Activated naive CD8-positive, alpha-beta T cell treated with anti-CD3 and anti-CD28 coated beads for 36 hours (primary cell): ENCODE data around the gene SELENOI. TPM values are rescaled to one million over a fixed set of nuclear protein-coding genes. Genes with fewer than 3 reads are reported as not detected.
"Not testable (repeated sequence)": the region's sequence is repeated elsewhere in the genome, so short reads cannot be mapped to it uniquely, and the experiment has no call there.

Experiments
- DNase-seq: peaks from one replicate; pipeline ENCODE4 v3.0.0; 2021
- H3K27ac Mint-ChIP-seq: one replicate; pipeline ENCODE4 v1.8.0; 2022; ENCODE audit warnings: mild to moderate bottlenecking, moderate library complexity, mixed read lengths
- H3K27me3 Mint-ChIP-seq: one replicate; pipeline ENCODE4 v1.8.0; 2022; ENCODE audit warnings: mild to moderate bottlenecking, mixed read lengths
- H3K36me3 Mint-ChIP-seq: one replicate; pipeline ENCODE4 v1.8.0; 2021; ENCODE audit warnings: mild to moderate bottlenecking, mixed read lengths
- H3K4me1 Mint-ChIP-seq: one replicate; pipeline ENCODE4 v1.8.0; 2021; ENCODE audit warnings: mixed read lengths
- H3K4me3 Mint-ChIP-seq: one replicate; pipeline ENCODE4 v1.8.0; 2022; ENCODE audit warnings: mild to moderate bottlenecking, moderate library complexity, mixed read lengths
- H3K9me3 Mint-ChIP-seq: one replicate; pipeline ENCODE4 v1.8.0; 2022; ENCODE audit warnings: mixed read lengths
- total RNA-seq, 2 experiments: library from RNA; stranded (reverse); gene quantifications; one replicate each; pipeline ENCODE4 v1.2.3, GENCODE V29; 2021

Gene SELENOI
- total RNA-seq, 2 experiments from 2014 or later: 59.0 to 60.6 TPM

DNA sequence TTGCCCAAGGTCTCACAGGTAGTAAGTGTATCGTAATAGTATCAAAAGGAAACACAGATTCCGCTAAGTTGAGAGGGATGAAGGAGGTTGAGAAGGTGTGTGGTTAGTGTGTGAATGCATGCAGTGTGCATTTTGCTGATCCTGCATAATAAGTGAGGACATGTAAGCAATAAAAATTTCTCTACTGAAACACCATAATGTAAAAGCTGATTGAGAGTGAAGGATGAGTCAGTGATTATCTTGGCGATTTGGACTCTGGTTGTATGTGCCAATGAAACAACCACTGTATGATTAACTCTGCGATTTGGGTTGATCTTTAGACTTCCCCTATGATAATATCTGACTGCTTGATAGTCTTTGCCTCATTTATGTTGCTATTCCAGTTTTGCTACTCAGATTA, 17.4 kb downstream of the SELENOI start:
- no peak for DNase-seq
- no peak overlapping the region for H3K27ac Mint-ChIP-seq
- H3K27me3 Mint-ChIP-seq: no peaks in the 10 kb centered on the region
- H3K4me1 Mint-ChIP-seq: peaks cover 26% of the 10 kb centered on the region
- H3K9me3 Mint-ChIP-seq: no peaks in the 10 kb centered on the region
- no peak overlapping the region for H3K4me3 Mint-ChIP-seq
- peaks cover 23% of the 10 kb centered on the region for H3K36me3 Mint-ChIP-seq

GRCh38 chr2:26363958-26364357, 18.0 kb downstream of the SELENOI start:
- H3K4me1 Mint-ChIP-seq: peaks cover 24% of the 10 kb centered on the region
- DNase-seq: no peak
- H3K4me3 Mint-ChIP-seq: no peak overlapping the region
- no peaks in the 10 kb centered on the region for H3K27me3 Mint-ChIP-seq
- peaks cover 28% of the 10 kb centered on the region for H3K36me3 Mint-ChIP-seq
- H3K27ac Mint-ChIP-seq: no peak overlapping the region
- H3K9me3 Mint-ChIP-seq: no peaks in the 10 kb centered on the region

DNA sequence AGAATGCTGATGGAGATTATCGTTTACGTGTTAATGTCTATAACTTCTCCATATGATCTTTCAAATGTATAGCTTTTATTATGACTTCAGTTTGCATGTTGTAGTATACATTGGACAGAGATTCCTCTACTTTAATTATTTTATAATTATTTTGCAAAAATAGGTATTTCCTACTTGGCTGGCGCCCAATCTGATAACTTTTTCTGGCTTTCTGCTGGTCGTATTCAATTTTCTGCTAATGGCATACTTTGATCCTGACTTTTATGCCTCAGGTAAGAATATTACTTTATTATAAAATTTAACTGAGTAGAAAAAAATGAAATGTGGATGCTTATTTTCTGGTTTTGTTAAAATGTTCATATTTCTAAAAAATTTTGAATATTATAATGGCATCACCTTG, 18.7 kb downstream of the SELENOI start:
- H3K4me3 Mint-ChIP-seq: no peak overlapping the region
- peaks cover 19% of the 10 kb centered on the region for H3K4me1 Mint-ChIP-seq
- peaks cover 32% of the 10 kb centered on the region for H3K36me3 Mint-ChIP-seq
- DNase-seq: no peak
- H3K27me3 Mint-ChIP-seq: no peaks in the 10 kb centered on the region
- no peaks in the 10 kb centered on the region for H3K9me3 Mint-ChIP-seq
- H3K27ac Mint-ChIP-seq: no peak overlapping the region

GRCh38 chr2:26366957-26367356, 21.0 kb downstream of the SELENOI start:
- no peak overlapping the region for H3K4me3 Mint-ChIP-seq
- no peak overlapping the region for H3K27ac Mint-ChIP-seq
- no peaks in the 10 kb centered on the region for H3K9me3 Mint-ChIP-seq
- H3K4me1 Mint-ChIP-seq: peaks cover 16% of the 10 kb centered on the region
- DNase-seq: no peak
- peaks cover 33% of the 10 kb centered on the region for H3K36me3 Mint-ChIP-seq
- no peaks in the 10 kb centered on the region for H3K27me3 Mint-ChIP-seq

GRCh38 chr2:26369664-26370063, 23.7 kb downstream of the SELENOI start:
- not testable (repeated sequence) for H3K27me3 Mint-ChIP-seq, H3K4me3 Mint-ChIP-seq, H3K9me3 Mint-ChIP-seq, H3K4me1 Mint-ChIP-seq, H3K27ac Mint-ChIP-seq, DNase-seq
- H3K36me3 Mint-ChIP-seq: peaks cover 40% of the 10 kb centered on the region

GRCh38 chr2:26370909-26371308, 25.0 kb downstream of the SELENOI start:
- H3K4me3 Mint-ChIP-seq, H3K9me3 Mint-ChIP-seq, H3K27ac Mint-ChIP-seq, H3K4me1 Mint-ChIP-seq, DNase-seq, H3K27me3 Mint-ChIP-seq: not testable (repeated sequence)
- H3K36me3 Mint-ChIP-seq: peaks cover 44% of the 10 kb centered on the region

DNA sequence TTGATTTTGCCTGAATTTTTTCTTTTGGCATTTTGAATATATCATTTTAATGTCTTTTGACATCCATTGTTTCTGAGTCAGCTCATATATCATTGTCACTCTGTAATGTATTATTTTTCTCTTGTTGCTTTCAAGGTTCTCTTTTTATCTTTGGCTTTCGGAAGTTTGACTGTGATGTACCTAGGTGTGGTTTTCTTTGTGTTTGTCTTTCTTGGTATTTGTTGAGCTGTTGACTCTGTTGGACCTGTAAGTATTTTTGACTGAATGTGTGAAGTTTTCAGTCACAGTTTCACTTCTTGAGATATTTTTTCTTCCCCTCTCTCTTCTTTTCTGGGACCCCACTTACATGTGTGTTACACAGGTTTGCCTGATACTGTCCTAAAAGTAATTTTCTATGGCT, 30.9 kb downstream of the SELENOI start:
- H3K27ac Mint-ChIP-seq: peak overlapping the region; percentile 15
- H3K4me1 Mint-ChIP-seq: peaks cover 10% of the 10 kb centered on the region
- H3K36me3 Mint-ChIP-seq: peaks cover 40% of the 10 kb centered on the region
- DNase-seq: no peak
- H3K27me3 Mint-ChIP-seq: no peaks in the 10 kb centered on the region
- no peak overlapping the region for H3K4me3 Mint-ChIP-seq
- no peaks in the 10 kb centered on the region for H3K9me3 Mint-ChIP-seq

DNA sequence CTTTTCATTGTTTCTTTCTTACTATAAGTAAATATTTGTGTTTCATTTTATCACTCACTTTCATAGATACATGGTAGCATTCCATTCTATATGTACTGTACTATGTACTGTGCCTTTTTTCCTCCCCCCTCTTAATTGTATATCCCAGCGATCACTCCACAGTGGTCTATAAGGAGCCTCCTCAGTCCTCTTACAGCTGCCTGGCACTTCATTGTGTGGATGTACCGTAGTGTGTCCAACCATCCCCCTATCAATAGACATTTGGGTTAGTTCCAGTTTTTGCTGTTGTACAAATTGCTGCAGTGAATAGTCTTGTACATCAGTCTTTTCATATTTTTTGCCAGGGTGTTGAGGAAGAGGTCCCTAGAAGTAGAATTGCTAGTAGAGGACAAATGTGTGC, 34.3 kb downstream of the SELENOI start:
- Mint-ChIP-seq H3K27ac (no peak overlapping the region), H3K4me1 (peaks cover 7% of the 10 kb centered on the region)

DNA sequence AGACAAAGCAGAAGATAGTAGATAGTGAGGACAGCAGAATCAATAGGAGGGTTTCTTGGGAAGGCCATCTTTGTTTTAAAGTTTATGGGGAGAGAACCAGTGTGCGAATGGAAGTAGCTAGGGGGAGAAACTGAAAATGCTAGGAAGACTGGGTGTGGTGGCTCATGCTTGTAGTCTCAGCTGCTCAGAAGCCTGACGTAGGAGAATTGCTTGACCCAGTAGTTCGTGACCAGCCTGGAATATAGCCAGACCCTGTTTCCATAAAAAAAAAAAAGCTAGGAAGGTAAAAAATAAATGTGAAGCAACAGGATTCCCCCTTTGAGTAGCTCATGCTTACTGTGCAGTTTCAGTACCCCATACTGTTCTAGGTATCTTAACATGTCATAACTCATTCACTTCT, 36.6 kb downstream of the SELENOI start:
- Mint-ChIP-seq H3K27ac (no peak overlapping the region), H3K4me3 (no peak overlapping the region), H3K4me1 (peaks cover 2% of the 10 kb centered on the region), H3K9me3 (no peaks in the 10 kb centered on the region), H3K36me3 (peaks cover 32% of the 10 kb centered on the region), H3K27me3 (no peaks in the 10 kb centered on the region)
- DNase-seq: no peak

More for the DNA sequence above, 34.3 kb downstream of the SELENOI start:
- H3K36me3 Mint-ChIP-seq: peaks cover 37% of the 10 kb centered on the region
- H3K27me3 Mint-ChIP-seq: no peaks in the 10 kb centered on the region
- H3K4me3 Mint-ChIP-seq: no peak overlapping the region
- no peak for DNase-seq
- H3K9me3 Mint-ChIP-seq: no peaks in the 10 kb centered on the region

DNA sequence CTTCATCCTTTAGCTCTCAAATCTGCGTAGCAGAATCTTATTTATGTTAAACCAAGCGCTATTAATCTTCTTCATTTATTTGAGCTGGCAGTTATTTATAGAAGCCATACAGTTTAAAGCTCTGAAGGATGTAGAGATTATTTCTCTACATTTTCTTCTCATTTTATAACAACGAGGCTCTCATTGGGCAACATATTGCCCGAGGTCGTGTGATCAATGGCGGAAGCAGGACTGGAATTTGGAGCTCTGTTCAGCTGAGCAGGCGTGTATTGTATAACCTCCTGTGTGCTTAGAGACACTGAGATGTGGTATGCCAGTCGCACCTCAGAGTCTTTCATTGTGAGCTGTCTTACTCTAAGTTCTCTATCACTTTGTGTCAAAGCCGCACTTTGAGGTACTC, 38.2 kb downstream of the SELENOI start:
- no peak for DNase-seq
- H3K9me3 Mint-ChIP-seq: no peaks in the 10 kb centered on the region
- H3K4me1 Mint-ChIP-seq: peaks cover 2% of the 10 kb centered on the region
- H3K27ac Mint-ChIP-seq: no peak overlapping the region
- H3K4me3 Mint-ChIP-seq: no peak overlapping the region
- H3K36me3 Mint-ChIP-seq: peaks cover 31% of the 10 kb centered on the region
- H3K27me3 Mint-ChIP-seq: no peaks in the 10 kb centered on the region

- H3K36me3 Mint-ChIP-seq: peaks cover 33% of the 10 kb centered on the region
- no peak for DNase-seq
- no peak overlapping the region for H3K27ac Mint-ChIP-seq
- peaks cover 2% of the 10 kb centered on the region for H3K4me1 Mint-ChIP-seq
- H3K4me3 Mint-ChIP-seq: no peak overlapping the region
- no peaks in the 10 kb centered on the region for H3K27me3 Mint-ChIP-seq
- H3K9me3 Mint-ChIP-seq: no peaks in the 10 kb centered on the region
Observed at GRCh38 chr2:26384597-26384996, 38.7 kb downstream of the SELENOI start.

- no peak overlapping the region for H3K27ac Mint-ChIP-seq
- H3K36me3 Mint-ChIP-seq: peaks cover 32% of the 10 kb centered on the region
- peaks cover 5% of the 10 kb centered on the region for H3K4me1 Mint-ChIP-seq
- DNase-seq: no peak
- H3K4me3 Mint-ChIP-seq: no peak overlapping the region
- H3K9me3 Mint-ChIP-seq: no peaks in the 10 kb centered on the region
- no peaks in the 10 kb centered on the region for H3K27me3 Mint-ChIP-seq
Observed at GRCh38 chr2:26387189-26387588, 41.2 kb downstream of the SELENOI start.

DNA sequence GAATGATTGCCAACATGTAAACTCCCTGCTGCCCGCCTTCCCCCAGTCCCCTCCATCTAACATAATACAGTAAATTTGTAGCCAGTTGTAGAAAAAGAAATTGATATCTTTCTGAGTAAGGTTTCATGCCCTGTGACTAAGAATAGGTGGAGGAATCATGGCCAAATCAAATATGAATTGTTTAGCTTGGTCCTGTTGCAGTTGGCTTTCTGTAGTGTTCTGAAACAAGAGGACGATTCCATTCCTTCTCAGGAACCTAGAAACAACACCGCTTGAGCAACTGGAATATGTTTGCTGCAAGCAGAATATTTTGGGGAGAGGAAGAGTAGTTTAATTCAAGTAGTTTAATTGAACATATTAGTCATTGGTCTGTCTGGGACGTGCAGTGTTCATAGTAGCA, 48.8 kb downstream of the SELENOI start:
- Mint-ChIP-seq H3K36me3 (peaks cover 15% of the 10 kb centered on the region), H3K9me3 (no peaks in the 10 kb centered on the region), H3K4me3 (no peak overlapping the region), H3K27me3 (no peaks in the 10 kb centered on the region), H3K27ac (no peak overlapping the region), H3K4me1 (peaks cover 25% of the 10 kb centered on the region)
- no peak for DNase-seq

DNA sequence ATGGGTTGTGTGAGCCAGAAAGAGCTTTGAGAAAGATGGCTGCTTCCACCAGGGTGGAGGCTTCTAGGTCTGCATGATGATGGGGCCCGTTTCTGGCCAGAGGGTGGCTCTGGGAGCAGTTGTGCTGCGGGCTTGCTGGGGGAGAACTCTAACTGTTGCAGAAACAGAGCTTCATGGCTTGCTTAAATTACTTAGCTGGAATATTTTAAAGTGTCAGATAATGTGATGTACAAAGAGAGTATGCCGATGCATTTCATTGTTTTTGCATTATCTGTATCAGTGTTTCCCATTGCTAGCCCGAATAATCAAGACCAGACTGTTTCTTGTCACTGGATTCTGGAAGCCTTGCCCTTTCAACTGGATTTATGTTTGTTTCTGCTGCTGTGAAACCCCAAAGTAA, 49.5 kb downstream of the SELENOI start:
- Mint-ChIP-seq H3K4me1 (peaks cover 26% of the 10 kb centered on the region), H3K4me3 (no peak overlapping the region), H3K9me3 (no peaks in the 10 kb centered on the region), H3K27ac (no peak overlapping the region), H3K36me3 (peaks cover 11% of the 10 kb centered on the region), H3K27me3 (no peaks in the 10 kb centered on the region)
- DNase-seq: no peak

GRCh38 chr2:26396734-26397298, 50.9 kb downstream of the SELENOI start:
- peaks cover 10% of the 10 kb centered on the region for H3K36me3 Mint-ChIP-seq
- H3K4me1 Mint-ChIP-seq: peaks cover 26% of the 10 kb centered on the region
- H3K27me3 Mint-ChIP-seq: peaks cover 5% of the 10 kb centered on the region
- no peak overlapping the region for H3K4me3 Mint-ChIP-seq
- H3K27ac Mint-ChIP-seq: peak overlapping the region; percentile 9
- H3K9me3 Mint-ChIP-seq: no peaks in the 10 kb centered on the region
- DNase-seq: peak; percentile 67

DNA sequence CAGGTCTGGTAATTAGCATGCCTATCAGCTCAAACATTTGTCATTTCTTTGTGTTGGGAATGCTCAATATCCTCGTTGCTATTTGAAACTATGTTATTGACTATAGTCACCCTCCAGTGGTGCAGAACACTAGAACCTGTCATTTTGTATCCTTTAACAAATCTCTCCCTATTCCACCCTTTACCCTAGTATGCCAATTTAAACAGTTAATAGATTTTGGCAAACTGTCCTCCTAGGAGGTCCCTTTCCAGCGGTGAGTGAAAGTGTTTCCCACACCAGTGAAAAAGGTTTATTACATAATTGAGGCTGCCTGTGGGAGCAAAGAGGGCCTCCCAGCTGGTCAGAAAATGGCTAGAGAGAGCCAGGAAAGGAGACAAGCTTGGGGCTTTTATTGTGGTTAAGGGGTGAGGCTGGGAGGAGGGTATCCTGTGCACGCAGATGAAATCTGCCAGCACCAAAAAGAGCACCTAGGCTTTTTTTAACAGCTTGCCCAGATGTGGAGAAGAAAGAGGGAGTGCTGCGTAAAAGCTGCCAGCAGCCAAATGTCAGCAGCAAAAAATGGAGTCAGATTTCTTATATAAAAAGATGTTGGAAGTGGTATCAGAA, 53.9 kb downstream of the SELENOI start:
- H3K9me3 Mint-ChIP-seq: no peaks in the 10 kb centered on the region
- peaks cover 17% of the 10 kb centered on the region for H3K27me3 Mint-ChIP-seq
- H3K4me1 Mint-ChIP-seq: peaks cover 24% of the 10 kb centered on the region
- no peak overlapping the region for H3K4me3 Mint-ChIP-seq
- H3K27ac Mint-ChIP-seq: no peak overlapping the region
- no peak for DNase-seq
- H3K36me3 Mint-ChIP-seq: peaks cover 6% of the 10 kb centered on the region
